NCI-H2029 (cell line): ENCODE data around the gene VSIG10.
A peak's percentile ranks its signal among the peaks of the same experiment; 100 is the strongest.

Experiments used
- DNase-seq: peaks from one replicate; lab custom pipeline; 2025; lab: John Stamatoyannopoulos, UW

Gene VSIG10

DNA sequence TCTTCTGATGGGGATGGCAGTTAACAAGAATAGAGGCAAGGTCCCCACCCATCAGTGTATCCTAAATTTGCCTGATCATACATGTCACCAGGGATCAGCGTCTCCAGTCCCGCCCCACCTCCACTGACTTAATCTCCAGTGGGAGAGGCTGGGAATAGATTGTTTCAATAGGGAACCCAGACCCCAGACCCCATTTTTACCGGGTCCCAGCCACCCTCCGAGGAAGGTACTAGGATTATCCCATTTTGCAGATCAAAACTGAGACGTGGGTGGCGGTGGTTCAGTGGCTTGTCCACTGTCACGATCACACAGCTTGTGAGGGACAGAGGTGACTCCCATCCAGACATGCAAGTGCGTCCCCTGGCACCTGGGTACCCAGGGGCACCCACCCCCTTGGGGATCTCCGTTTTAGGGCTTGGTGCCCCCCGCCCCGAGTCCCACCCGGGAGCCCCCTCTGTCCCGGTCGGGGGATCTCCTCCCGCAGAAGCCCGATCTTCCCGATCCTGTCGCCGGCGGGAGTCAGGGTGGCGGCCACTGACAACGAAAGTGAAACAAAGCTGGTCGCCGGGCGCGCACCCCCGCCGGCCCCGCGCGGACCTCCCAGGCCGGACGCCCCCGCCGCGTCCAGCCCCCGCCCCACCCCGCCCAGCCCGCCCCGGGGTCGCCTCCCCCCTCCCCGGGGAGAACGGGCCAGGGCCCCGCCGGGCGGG, 43.4 kb downstream of the VSIG10 start:
- DNase-seq, result peak; percentile 24

DNA sequence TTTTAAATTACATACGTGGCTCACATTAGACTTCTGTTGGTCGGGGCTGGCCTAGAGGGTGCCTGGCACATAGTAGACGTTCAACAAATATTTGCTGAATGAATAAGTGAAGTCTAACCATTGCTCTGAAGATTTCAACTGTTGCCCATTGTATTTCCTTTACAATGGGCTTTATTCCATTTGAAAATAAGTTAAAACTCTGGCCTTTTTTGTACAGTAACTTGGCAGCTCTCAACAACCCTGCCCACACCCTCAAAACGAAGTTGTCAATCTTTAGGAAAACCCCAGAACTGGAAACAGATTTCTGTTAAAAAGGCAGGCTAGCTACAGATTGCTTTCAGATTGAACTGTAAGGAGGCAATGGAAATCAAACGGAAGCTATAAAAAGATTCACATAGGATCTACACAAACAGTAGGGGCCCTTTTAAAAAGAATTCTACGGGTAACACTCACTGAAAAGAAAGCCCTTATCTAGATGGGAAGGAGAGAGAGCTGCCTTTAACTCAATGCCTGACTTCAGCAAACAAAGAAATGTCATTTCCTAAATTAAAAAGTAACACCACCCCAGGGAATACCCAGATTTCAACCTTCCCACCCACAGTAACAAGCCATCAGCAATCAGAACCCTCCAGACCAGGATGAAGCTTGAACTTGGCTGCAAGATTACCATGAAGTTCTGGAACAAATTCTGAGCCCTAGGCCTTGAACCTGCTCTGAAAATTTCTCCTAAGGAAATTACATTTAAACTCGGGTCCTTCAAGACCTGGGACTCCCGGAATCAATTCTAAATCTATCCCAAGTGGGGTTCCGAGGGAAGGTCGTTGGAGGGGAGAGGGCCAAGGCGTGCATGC, 44.2 kb downstream of the VSIG10 start:
- no peak for DNase-seq

DNA sequence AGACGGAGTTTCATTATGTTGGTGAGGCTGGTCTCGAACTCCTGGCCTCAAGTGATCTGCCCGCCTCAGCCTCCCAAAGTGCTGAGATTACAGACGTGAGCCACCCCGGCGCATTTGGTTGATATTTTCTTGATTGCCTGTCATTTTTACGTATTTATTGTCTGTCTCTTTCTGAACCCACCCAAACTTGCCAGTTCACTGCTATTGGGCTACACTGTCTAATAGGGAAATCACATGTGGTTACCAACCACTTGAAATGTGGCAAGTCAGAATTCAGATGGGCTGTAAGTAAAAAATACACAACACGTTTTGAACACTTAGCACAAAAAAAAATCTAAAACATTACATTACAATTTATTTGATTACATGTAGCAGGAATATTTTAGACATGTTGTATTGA, 44.9 kb downstream of the VSIG10 start:
- DNase-seq, result no peak

DNA sequence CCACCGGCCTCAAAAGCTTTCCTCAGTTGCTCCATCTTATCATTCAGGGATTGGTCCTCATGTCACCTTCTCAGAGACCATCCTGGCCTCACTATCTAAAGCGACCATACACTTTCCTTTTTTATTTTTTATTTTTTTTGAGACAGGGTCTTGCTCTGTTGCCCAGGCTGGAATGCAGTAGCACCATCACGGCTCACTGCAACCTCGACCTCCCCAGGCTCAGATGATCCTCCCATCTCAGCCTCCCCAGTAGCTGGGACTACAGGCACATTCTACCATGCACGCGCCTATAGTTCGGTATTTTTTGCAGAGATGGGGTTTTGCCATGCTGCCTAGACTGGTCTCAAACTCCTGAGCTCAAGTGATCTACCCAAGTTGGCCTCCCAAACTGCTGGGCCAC, 45.6 kb downstream of the VSIG10 start:
- DNase-seq, result no peak

DNA sequence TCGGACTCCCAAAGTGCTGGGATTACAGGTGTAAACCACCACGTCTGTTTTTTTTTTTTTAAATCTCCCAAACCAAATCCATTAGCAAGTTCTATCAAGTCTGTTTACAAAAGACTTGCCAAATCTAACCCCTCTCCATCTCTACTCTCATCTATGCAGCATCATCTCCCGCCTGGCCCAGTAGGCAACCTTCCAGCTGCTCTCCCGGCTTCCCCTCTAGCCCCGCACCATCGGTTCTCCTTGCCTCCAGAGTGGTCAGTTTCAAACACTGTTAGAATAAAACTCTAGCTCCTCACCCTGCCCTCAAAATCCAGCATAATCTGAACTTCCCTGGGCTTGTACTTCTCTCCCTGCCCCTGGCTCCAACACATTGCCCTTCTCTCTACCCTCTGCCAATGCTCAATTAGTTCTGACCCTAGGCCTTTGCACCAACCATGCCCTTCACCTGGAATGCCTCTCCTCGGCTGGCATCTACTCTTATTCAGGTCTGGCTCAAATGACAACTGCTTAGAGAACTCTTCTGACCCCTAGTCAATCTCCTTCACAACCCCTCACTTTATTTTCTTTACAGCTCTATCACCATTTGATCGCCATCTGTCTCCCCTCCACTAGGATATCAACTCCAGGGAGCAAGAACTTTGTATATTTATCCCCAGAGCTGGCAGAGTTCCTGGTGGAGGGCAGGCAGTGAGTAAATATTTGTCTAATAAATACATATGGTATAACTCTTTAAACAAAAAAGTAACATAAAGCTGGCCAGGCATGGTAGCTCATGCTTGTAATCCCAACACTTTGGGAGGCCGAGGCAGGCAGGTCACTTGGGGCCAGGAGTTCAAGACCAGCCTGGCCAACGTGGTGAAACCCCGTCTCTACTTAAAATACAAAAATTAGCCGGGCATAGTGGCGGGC, 47.7 kb downstream of the VSIG10 start:
- DNase-seq, result no peak

DNA sequence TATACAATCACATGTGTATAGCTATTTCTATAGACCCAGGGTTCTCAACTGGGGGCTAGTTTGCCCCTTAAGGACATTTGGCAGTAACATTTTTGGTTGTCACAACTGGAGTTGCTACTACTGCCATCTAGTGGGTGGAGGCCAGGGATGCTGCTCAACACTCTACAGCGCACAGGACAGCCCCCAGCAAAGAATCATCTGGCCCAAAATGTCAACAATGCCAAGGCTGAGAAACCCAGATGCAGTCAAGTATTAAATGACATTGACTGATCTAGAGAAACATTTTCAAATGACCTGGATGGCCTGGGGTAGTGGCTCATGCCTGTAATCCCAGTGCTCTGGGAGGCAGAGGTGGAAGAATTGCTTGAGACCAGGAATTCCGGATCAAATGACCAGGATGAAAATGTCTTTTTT, 48.7 kb downstream of the VSIG10 start:
- DNase-seq, result peak; percentile 74

DNA sequence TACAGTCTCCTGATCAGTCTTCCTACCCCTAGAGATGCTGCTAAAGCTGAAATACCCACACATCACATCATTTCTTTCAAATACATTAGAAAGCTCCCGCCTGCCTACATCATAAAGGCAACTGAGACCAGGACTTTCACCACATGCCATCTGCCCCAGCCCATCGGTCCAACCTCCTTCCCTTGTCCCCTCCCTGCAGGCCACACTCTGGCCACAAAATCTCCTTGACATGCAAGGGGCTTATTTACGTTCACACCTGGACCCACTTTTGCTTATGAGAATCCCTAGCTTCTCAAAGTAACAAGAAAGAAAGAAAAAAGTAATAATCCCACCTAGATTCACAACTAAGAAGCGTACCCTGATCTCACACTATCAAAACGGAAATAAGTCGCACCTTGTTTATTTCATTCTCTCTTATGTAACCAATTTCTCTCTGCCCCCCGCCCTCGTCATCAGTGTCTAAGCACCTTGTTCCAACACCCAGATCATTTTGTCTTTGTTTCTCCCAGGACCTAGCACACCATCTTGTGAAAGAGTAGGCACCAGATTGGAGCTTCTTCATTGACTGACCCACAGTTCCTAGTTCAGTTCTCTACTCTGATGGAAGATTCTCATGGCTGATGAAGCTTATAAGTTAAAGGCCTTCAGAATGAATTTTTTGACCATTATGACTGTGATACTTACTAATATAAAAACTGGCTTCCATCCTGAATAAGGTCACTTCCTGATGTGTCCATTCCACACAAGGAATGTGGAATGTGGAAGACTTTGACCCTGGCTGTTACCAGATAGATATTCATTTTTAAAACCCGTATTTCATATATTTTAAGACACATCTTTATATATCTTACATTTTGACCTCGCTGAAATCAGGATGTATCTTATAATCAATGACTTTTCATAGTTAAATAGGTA, 50.5 kb downstream of the VSIG10 start:
- DNase-seq, result no peak

DNA sequence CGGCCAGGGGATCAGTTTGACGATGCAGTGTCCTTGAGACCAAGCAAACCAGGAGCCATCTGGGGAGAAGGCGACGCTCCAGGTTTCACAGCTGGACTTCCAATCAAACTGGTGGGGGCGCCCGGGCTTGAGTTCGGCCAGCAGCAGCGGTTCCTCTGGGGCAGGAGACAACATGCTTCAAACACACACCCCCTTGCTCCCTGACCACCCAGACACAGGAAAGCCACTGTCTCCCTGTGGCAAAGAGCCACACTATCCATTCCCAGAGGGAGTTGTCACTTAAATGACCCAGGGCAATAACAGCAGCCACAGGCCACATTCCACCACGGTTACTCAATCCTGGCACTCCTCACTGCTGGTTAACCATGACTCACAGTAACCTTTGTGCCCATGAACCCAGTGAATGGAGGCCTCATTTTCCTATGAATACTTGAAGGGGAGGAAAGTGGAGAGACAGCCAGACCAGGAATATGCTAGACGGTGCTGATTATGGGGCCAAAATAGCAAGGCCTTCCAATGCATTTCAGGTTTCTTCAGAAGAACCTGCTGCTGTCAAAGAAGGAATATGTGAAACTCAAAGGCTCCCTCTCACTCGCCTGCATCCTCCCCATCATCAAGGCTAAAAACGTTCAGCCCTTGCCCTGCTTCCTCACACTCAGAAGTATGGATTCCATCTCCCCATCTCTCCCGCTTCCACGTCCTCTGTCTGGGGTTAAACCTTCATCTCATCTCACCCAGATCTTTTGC, 51.3 kb downstream of the VSIG10 start:
- no peak for DNase-seq

DNA sequence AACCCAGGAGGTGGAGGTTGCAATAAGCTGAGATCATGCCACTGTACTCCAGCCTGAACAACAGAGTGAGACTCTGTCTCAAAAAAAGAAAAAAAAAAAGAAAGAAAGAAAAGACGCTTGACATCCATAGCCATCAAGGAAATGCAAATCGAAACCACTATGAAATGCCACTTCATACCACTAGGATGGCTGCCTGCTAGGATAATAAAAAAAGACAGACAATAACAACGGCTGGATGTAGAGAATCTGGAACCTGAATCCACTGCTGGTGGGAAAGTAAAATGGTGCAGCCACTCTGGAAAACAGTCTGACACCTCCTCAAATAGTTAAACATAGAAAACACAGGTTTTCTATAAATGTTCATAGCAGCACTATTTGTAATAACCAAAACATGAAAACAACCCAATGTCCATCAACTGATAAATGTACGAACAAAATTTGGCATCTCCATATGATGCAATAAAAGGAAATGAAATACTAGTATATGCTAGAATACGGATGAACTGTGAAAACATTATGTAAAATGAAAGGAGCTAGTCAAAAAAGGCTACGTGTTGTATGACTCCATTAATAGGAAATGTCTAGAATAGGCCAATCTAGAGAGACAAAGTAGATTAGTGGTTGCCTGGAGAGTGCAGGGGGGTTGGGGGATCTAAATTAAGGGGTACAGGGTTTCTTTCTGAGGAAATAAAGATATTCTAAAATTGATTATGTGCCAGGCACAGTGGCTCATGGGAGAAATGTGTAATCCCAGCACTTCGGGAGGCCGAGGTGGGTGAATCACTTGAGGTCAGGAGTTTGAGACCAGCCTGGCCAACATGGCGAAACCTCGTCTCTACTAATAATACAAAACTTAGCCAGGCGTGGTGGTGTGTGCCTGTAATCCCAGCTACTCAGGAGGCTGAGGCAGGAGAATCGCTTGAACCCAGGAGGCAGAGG, 52.6 kb downstream of the VSIG10 start:
- DNase-seq, result no peak

DNA sequence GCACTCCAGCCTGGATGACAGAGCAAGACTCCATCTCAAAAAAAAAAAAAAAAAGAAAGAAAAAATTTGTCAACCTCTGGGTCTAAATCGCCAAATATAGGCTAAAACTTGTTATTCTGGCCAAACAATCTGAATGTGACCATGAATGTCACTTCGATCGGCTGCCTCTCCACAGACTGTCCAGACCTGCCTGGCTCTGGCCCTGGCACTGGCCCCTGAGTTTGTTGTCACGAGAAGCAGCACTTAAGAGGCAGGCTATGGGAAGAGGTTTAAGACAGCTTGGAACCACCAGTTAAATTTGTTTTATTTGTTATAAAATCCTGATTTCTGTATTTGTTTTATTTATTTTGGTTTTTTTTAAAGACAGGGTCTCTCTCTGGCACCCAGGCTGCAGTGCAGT, 57.4 kb downstream of the VSIG10 start:
- no peak for DNase-seq

DNA sequence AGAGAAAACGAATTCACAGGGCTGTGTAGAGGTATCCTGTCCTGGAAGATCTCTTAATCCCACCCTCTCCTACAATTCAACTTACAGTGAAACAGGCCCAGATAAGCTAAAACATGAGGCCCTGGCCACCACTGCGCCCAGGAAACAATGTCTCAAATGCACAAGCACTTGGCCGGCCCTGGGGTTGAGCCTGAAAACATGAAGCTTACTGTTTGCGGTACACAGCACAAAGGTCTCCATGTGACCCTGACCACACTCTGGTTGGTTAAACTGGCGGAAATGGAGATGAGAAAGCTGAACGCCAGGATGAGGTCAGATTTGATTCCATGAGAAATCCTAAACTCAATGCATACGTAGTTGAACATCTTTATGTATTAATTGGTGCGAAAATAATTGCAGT, 59.2 kb downstream of the VSIG10 start:
- DNase-seq, result no peak

DNA sequence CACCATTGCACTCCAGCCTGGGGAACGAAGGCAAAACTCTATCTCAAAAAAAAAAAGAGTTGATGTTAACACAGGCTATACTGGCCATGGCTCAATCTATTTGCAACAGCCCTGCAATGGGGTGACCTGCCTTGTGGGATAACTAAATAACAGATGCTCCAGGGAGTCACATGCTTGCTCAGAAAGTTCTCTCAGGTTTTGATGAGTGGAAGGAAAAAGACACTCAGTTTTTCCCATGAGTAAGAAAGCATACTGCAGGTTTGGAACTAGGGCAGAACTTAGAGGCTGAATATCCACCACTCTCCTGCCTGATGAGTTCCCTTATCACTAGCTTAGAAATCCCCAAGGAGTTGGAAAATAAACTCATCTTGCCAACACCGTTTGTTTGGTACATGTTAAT, 59.7 kb downstream of the VSIG10 start:
- no peak for DNase-seq

DNA sequence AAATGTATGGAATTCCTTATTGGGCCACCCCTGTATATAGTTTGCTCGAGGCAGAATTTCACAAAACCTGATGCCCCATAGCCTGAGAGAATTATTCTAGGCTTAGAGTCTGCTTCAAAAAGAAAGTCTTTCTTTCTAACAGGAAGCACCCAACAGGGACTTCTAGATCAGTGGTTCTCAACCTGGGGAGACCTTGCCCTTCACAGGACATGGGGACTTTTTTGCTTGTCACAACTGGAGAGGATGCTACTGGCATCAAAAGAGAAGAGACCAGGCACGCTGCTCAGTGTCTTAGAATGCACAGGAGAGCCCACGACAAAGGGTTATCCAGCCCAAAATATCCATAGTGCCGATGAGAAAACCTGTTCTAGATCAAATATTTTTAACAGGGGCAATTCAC, 61.7 kb downstream of the VSIG10 start:
- no peak for DNase-seq

DNA sequence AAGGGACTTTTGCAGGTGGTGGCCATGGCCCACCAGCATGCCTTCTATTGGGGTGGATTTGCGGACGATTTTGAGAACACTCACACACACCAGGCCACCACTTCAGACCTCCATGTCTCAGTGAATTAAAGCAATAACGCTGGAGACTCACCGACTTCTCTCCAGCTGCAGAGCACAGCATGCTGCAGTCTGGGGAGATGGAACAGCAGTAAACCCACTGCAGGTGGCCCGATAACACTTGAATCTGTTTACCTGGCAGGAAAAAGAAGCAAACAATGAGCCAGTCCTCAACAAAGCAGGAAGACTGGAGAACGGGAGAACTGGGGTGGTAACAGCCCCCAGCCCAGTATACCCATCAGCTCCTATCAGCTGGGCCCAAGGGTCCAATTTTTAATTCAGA, 65.7 kb downstream of the VSIG10 start:
- peak; percentile 83 for DNase-seq

DNA sequence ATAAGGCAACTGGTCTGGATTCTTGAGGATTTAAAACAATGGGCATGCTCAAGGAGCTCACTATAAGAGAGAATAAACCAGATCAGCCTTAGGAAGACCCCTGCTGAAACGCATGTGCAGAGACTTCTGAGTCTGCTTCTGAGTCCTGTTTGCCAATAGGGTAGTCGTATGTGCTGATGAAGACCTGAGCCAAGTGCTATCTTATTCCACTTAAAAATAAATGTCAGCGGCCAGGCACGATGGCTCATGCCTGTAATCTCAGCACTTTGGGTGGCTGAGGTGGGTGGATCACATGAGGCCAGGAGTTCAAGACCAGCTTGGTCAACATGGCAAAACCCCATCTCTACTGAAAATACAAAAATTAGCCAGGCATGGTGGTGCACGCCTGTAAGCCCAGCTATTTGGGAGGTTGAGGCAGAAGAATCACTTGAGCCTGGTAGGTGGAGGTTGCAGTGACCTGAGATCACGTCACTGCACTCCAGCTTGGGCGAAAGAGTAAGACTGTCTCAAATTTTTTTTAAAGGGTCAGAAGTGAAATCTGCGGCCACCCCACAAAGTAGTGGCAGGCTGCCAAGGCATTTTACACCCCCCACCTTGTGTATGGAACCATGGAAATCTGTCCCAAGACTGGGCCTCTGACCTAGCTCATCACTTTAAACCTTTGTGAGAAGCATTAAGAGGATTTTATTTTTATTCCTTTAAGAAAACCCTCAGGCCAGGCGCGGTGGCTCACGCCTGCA, 67.0 kb downstream of the VSIG10 start:
- DNase-seq, result no peak

DNA sequence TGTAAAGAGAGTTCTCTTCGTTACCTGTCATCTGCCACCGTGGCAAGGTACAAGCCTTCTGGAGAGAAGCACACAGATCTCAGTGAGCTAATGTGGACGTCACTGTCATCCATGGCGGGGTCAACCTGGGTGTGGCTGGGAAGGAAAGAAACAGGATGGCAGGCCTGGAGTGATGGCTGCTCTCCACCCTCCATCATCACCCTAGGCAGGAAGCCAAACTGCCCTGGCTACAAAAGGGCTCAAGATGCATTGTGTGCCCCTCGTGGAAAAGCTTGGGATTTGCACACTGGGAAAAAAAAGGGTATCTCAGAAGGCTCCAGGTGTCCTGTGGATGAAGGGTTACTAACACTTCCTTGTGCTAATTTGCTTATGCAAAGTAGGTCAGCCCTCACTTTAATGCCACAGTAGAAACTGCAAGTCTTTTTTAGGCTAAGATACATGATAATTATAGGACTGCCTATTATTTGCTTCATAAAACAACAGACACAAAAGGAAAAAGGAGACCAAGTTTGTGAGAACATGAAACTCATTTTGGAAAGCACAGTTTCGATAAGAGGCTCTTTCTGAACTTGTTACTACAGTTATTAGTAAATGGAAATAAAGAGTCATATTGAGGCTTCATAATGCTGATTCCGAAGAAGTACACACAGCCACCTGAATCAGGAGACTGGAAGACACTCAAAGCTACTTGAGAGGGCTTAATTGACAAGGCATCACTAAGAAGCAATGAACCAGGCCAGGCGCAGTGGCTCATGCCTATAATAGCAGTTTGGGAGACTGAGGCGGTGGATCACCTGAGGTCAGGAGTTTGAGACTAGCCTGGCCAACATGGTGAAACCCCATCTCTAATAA, 68.4 kb downstream of the VSIG10 start:
- DNase-seq, result peak; percentile 59

DNA sequence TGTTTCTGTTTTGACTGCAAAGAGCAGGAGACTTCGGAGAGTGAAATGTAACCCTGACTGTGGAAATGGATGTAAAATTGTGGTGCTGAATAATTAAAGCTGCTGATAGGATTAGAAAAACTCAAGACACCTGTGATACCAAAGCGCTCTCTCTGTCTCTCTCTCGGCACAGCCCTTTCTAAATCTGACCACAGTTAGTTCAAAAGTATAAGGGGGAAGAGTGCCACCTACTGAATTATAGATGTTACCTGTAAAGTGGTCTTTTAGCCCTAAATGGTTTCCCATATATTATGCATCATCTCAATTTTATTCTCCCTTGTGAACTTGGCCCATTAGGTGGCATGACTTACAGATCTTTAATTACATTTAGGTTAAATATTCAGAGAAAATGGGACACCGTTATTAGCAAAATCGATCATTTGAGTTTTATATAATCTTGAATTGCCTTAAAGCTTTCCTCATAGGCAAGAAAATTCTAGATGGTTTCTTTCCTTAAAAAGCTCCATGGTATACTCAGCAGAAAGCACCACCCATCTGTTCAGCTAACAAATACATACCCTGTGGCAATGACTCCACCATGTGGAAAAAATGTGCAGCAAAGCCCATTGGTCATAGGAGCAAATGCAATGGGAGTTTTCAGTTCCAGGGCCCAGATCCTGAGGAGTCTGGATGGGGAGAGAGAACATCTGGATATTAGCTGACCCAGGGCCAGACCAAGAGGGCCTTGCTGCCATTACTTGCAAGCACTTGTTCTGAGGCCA, 69.2 kb downstream of the VSIG10 start:
- no peak for DNase-seq
